Body of pancreas (tissue), 4 donors: Measurements from ENCODE around the gene MPHOSPH9. TPM values are rescaled to one million over a fixed set of nuclear protein-coding genes. Genes with fewer than 3 reads are reported as not detected.

Source experiments
- ATAC-seq: fragments of 150-250 bp; one replicate; pipeline ENCODE4 v1.9.1; 2016
- DNase-seq, 4 donors: peaks; one replicate each; pipeline ENCODE4 v3.0.0-alpha.2; 2019
- H3K27ac ChIP-seq, 4 donors: fragments of 200-600 bp; sonication (generic); 1 replicate in 3 of 4; 2 replicates in 1 of 4; pipeline versions ENCODE4 v1.5.1 to v1.6.1; 2016 to 2019; ENCODE audit warnings: mild to moderate bottlenecking in 1 of 4, mixed read lengths in 1 of 4, moderate library complexity in 1 of 4
- H3K27me3 ChIP-seq, 2 donors: fragments of 200-600 bp; sonication (generic); one replicate each; pipeline ENCODE4 v1.6.0; 2016; ENCODE audit warnings: mild to moderate bottlenecking in 1 of 2
- H3K36me3 ChIP-seq, 2 donors: fragments of 200-600 bp; sonication (generic); replicated peaks in 1 of 2; 2 replicates each; pipeline ENCODE4 v1.5.1; 2016; ENCODE audit warnings: low read depth in 2 of 2; ENCODE audit not compliant: insufficient read depth in 1 of 2
- H3K4me1 ChIP-seq: fragments of 200-600 bp; sonication (generic); one replicate; pipeline ENCODE4 v1.6.0; 2016
- H3K4me3 ChIP-seq, 2 donors: fragments of 200-600 bp; sonication (generic); 1 replicate in 1 of 2; 2 replicates in 1 of 2; pipeline ENCODE4 v1.5.1; 2016 to 2019
- H3K9me3 ChIP-seq, 3 donors: fragments of 200-600 bp; sonication (generic); 1 replicate in 2 of 3; 2 replicates in 1 of 3; pipeline ENCODE4 v1.5.1; 2016
- CTCF ChIP-seq, 7 experiments: fragments of 450-650 bp in 4 of 7; fragments of 200-600 bp in 3 of 7; sonication (generic) in 3 of 7; IDR thresholded peaks; one replicate each; pipeline ENCODE4 v1.5.1; 2016 to 2019; ENCODE audit warnings: antibody characterized with exemption in 7 of 7
- POLR2A ChIP-seq, 3 donors: fragments of 450-650 bp; IDR thresholded peaks; one replicate each; pipeline ENCODE4 v1.6.1; 2016; ENCODE audit warnings: antibody characterized with exemption in 3 of 3, mild to moderate bottlenecking in 2 of 3
- WGBS, 2 donors: methylation state at CpG; one replicate each; pipeline ENCODE4 v1.1.5; 2017; 5-methylcytosine and 5-hydroxymethylcytosine counted together
- intact Hi-C: fragments of 100-400 bp; cut with DNase I; formaldehyde crosslinking; loops from one replicate; pipeline ENCODE4 v1.15.1; 2023
- total RNA-seq, 2 donors: library from RNA; depleted of rRNA; stranded (reverse); fragments of >200 nt; gene quantifications; one replicate each; pipeline ENCODE4 v1.1.0, GENCODE V29; 2016

Gene MPHOSPH9
- total RNA-seq, 2 donors from 2014 or later: 13.5 to 42.5 TPM

DNA sequence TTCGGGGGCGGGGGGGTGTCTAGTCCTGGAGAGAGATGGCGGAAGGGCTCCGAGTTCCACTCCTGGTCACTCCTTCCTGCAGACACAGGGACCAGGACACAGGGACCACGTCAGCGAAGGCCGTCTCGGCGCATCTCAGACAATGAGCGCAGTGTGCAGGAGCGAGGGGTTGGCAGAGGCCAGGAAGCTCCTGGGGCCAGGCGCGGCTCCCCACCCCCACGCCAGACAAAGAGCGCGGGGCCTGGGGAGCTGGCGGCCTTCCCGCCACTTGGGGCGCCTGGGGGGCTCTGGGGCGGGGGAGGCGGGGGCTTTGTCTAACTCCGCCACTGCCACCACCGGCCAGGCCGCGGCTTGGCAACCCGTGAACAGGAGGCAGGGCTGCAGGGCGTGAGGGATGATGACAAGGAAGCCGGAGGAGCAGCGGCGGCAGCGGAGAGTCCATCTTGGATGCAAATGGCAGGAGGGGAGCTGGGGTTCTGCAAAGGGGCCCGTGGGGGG lies 36.5 kb upstream of the MPHOSPH9 start:
- peaks cover 0 to 2% of the 10 kb centered on the region in 2 donors for H3K36me3 ChIP-seq
- ATAC-seq: peak; percentile 47
- peaks cover 36% of the 10 kb centered on the region for H3K4me1 ChIP-seq
- H3K9me3 ChIP-seq: no peaks in the 10 kb centered on the region
- 34 to 55% methylated on average over 5 to 28 of the region's 32 CpGs for WGBS, 2 donors
- H3K27me3 ChIP-seq: no peaks in the 10 kb centered on the region
- H3K4me3 ChIP-seq: peak overlapping the region in 1 of 2 donors; percentile 23
- H3K27ac ChIP-seq: peak overlapping the region; percentile 26 to 88 (median 62)
- DNase-seq: peak; percentile 56 to 73 (median 68)
- peak in 1 of 3 donors; percentile 8 for TF ChIP-seq POLR2A (IDR thresholded peaks at IDR 0.05)
- no peak for TF ChIP-seq CTCF (IDR thresholded peaks at IDR 0.05)
- intact Hi-C loops: loop anchor here (10.0 kb wide), 1 partner anchor 305 kb away; no protein-coding TSS in a partner anchor

GRCh38 chr12:123268850-123269249 lies 35.9 kb upstream of the MPHOSPH9 start:
- Histone ChIP-seq H3K4me3 (no peak overlapping the region), H3K4me1 (peaks cover 36% of the 10 kb centered on the region), H3K27ac (peak overlapping the region in 3 of 4 donors; percentile 26 to 88 (median 78)), H3K27me3 (no peaks in the 10 kb centered on the region), H3K9me3 (no peaks in the 10 kb centered on the region), H3K36me3 (peaks cover 0 to 3% of the 10 kb centered on the region in 2 donors)
- DNase-seq (no peak), ATAC-seq (no peak)
- intact Hi-C loops: loop anchor here (10.0 kb wide), 1 partner anchor 306 kb away; no protein-coding TSS in a partner anchor
- WGBS, 2 donors: 78 to 83% methylated on average over 6 to 13 of the region's 13 CpGs
- no peak for TF ChIP-seq POLR2A (IDR thresholded peaks at IDR 0.05)
- no peak for TF ChIP-seq CTCF (IDR thresholded peaks at IDR 0.05)

DNA sequence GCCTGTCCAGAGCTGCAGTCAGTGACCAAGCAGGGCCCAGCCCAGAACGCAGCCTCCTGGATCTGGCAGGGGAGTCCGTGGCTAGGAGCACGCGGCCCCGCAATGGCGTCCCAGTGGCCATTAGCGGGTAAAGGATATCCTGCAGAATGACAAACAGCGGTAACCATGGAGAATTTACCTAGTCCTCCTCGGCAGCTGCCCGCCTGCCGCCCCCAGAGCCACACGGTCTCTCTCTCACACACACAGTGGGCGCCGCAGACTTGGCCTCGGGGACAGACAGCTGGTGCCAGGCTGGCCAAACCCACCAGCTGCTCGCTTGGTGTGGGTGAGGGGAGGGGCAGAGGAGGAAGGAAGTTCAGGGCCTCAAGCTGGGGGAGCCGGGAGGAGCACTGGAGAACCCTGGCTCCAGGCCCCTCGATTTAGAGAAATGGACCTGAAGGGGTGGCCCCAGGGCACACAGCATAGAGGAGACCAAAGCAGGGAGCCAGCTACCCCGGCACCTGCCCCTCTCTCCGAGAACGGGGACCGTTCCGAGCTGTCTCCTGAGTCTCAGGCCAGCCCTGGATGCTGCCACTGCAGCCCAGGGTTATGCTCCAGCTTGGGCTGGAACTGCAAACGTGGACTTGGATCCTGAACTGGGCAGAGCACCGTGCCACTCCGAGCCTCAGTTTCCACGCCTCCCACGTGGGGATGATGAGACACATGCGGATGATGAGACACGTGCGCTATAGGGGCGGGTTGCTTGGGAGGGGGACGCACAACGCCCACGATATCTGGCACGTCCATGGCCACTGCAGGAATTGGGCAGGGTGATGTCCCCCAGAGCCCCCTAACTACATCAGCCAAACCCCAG lies 35.3 kb upstream of the MPHOSPH9 start:
- TF ChIP-seq POLR2A (IDR thresholded peaks at IDR 0.05) (no peak), CTCF (IDR thresholded peaks at IDR 0.05) (no peak)
- H3K27me3 ChIP-seq: no peaks in the 10 kb centered on the region
- ATAC-seq (no peak), DNase-seq (peak in 3 of 4 donors; percentile 36 to 44 (median 42))
- H3K9me3 ChIP-seq: no peaks in the 10 kb centered on the region
- H3K36me3 ChIP-seq: peaks cover 0 to 3% of the 10 kb centered on the region in 2 donors
- no peak overlapping the region for H3K4me3 ChIP-seq
- intact Hi-C loops: loop anchor here (10.0 kb wide), 1 partner anchor 307 kb away; no protein-coding TSS in a partner anchor
- peak overlapping the region in 3 of 4 donors; percentile 26 to 88 (median 78) for H3K27ac ChIP-seq
- 64 to 75% methylated on average over 20 to 36 of the region's 36 CpGs for WGBS, 2 donors
- H3K4me1 ChIP-seq: peaks cover 36% of the 10 kb centered on the region

DNA sequence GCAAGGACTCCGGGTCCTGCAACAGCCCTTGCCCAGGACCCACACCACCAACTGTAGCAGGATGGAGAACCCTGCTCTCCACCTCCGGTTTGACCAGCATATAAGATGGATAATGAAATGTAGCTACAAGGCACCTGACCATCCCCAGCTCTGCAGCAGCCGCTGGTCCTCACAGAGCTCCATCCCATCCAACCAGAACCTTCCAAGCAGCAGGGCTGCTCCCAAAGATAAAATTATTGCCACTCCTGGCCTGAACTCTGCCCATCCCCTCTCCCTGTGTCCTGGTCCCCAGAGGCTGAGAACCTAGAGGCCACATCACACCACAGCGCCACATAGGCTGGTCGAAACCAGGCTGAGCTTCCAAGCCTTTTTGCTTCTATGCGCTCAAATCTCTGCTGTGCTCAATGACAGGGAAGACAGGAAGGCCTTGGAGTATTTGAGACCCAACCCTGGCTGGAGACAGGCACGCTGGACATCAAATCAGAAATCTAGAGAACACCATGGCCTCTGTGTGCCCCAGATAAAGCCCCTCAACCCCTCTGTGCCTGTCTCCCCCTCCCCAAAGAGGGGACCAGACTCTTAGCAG lies 34.5 kb upstream of the MPHOSPH9 start:
- H3K9me3 ChIP-seq: no peaks in the 10 kb centered on the region
- intact Hi-C loops: loop anchor here (10.0 kb wide), 1 partner anchor 307 kb away; no protein-coding TSS in a partner anchor
- no peaks in the 10 kb centered on the region for H3K27me3 ChIP-seq
- peaks cover 0 to 3% of the 10 kb centered on the region in 2 donors for H3K36me3 ChIP-seq
- no peak overlapping the region for H3K4me3 ChIP-seq
- DNase-seq: no peak
- H3K27ac ChIP-seq: peak overlapping the region in 1 of 4 donors; percentile 10
- no peak for ATAC-seq
- H3K4me1 ChIP-seq: peaks cover 33% of the 10 kb centered on the region
- 85 to 90% methylated on average over 5 to 7 of the region's 7 CpGs for WGBS, 2 donors
- no peak for TF ChIP-seq CTCF (IDR thresholded peaks at IDR 0.05)
- TF ChIP-seq POLR2A (IDR thresholded peaks at IDR 0.05): no peak
